Keratinocyte (primary cell): Measurements from ENCODE around the gene AHNAK.

Source experiments
- CTCF ChIP-seq, 3 experiments: IDR thresholded peaks in 1 of 3; conservative IDR thresholded peaks in 1 of 3; optimal IDR thresholded peaks in 1 of 3; 2 replicates in 2 of 3; 3 replicates in 1 of 3; pipeline versions ENCODE3 to v1.5.1; 2011; ENCODE audit warnings: low read length in 3 of 3, mild to moderate bottlenecking in 3 of 3, moderate library complexity in 2 of 3, control low read depth in 1 of 3, inconsistent platforms in 1 of 3; ENCODE audit not compliant: insufficient read depth in 2 of 3; ENCODE audit errors: extremely low read depth in 1 of 3
- EZH2 ChIP-seq: IDR thresholded peaks from one replicate; pipeline ENCODE4 v1.6.1; 2012; ENCODE audit warnings: inconsistent platforms, mild to moderate bottlenecking, low read length, moderate library complexity

GRCh38 chr11:62506413-62507124 lies 40.0 kb downstream of the AHNAK start:
- TF ChIP-seq CTCF (optimal IDR thresholded peaks at IDR 0.05 in 1 of 3, IDR thresholded peaks at IDR 0.05 in 1 of 3, conservative IDR thresholded peaks at IDR 0.05 in 1 of 3; ENCODE audit: extremely low read depth in 1 of 3, insufficient read depth in 2 of 3, low read length in 3 of 3), result no peak
- no peak for TF ChIP-seq EZH2
